Measurements from ENCODE around the gene PPP1R15A. TPM values are rescaled to one million over a fixed set of nuclear protein-coding genes. Genes with fewer than 3 reads are reported as not detected.
"Not testable (repeated sequence)": the region's sequence is repeated elsewhere in the genome, so short reads cannot be mapped to it uniquely, and the experiment has no call there.

PPP1R15A gene
- polyA plus RNA-seq, 3 donors from 2014 or later: 41.7 to 149 (median 48.8) TPM

- peaks cover 8 to 17% (median 13%) of the 10 kb centered on the region in 3 donors for H3K36me3 Mint-ChIP-seq
- H3K27me3 Mint-ChIP-seq (ENCODE audit: low read depth in 3 of 3): peaks cover 12 to 45% (median 32%) of the 10 kb centered on the region in 3 donors
- H3K4me1 Mint-ChIP-seq: peaks cover 21% of the 10 kb centered on the region in 2 donors
- H3K9me3 Mint-ChIP-seq: no peaks in the 10 kb centered on the region
- H3K4me3 Mint-ChIP-seq: no peak overlapping the region
- no peak for DNase-seq
- H3K27ac Mint-ChIP-seq: peak overlapping the region in 1 of 6 donors; percentile 25
Measured at GRCh38 chr19:48879025-48879637, 6.9 kb downstream of the PPP1R15A start.

GRCh38 chr19:48879696-48880095 lies 7.5 kb downstream of the PPP1R15A start:
- not testable (repeated sequence) for H3K27ac Mint-ChIP-seq, DNase-seq, H3K9me3 Mint-ChIP-seq, H3K4me3 Mint-ChIP-seq
- Mint-ChIP-seq H3K27me3 (ENCODE audit: low read depth in 3 of 3) (peaks cover 12 to 39% (median 26%) of the 10 kb centered on the region in 3 donors), H3K36me3 (peaks cover 4 to 13% (median 13%) of the 10 kb centered on the region in 3 donors), H3K4me1 (peaks cover 15% of the 10 kb centered on the region in 2 donors)

DNA sequence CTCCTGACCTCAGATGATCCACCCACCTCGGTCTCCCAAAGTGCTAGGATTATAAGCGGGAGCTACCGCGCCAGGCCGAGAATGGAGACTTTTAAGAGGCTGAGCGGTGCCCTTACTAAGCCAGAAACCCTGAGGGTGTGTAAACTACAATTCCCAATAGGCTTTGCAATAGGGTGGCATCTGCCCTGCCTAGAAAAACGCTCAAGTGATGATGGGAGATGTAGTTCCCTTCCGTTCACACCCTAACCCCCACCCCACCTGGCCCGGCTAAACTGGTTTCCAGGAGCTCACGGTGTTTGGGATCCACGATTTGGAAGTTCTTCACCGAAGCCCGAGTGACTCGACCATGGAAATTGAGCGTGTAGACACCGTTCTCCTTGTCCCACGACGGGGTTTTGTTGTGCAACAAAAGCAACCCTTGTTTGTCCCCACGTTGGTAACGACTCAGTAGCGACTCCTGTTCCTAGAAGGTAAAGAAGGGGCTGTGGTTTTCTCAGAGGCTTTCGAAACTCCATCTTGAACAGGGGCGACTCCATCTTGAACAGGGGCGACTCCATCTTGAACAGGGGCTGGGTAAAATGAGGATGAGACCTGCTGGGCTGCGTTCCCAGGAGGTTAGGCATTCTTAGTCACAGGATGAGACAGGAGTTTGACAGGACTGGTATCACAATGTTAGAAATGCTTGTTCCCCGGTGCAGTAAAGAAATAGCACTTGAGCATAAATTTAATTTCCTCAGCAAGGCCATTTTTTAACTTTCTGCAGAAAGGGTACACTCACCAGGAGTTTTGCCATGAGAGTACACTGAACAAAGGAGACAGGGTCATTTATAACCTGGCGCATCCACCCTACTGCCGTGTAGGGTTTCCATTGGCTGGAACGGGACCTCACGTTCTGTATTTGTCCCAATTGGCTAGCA lies 9.8 kb downstream of the PPP1R15A start:
- no peak for DNase-seq
- no peaks in the 10 kb centered on the region for H3K9me3 Mint-ChIP-seq
- H3K27me3 Mint-ChIP-seq (ENCODE audit: low read depth in 3 of 3): peaks cover 8 to 24% (median 20%) of the 10 kb centered on the region in 3 donors
- H3K4me1 Mint-ChIP-seq: no peaks in the 10 kb centered on the region
- H3K36me3 Mint-ChIP-seq: peaks cover 0 to 6% (median 4%) of the 10 kb centered on the region in 3 donors
- H3K27ac Mint-ChIP-seq: peak overlapping the region in 1 of 6 donors; percentile 12
- no peak overlapping the region for H3K4me3 Mint-ChIP-seq

DNA sequence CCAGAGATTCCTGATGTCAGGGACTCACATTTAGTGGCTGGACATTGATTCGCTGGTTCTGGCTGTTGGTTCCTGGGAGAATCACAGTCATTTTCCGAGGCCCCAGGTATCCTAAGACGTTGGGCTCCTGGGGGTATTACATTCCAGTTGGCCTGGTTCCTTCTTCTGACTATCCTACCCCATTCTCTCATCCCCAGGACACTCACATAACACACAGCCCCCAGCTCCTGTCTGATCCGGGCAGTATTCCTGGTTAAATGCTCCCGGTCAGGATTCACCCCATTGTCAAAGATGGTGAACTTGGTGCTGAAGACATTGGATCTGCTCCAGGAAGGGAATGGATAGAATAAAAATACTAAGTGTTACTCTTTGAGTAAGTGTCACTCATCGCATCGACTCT lies 11.5 kb downstream of the PPP1R15A start:
- Mint-ChIP-seq H3K4me3 (no peak overlapping the region), H3K27me3 (ENCODE audit: low read depth in 3 of 3) (peaks cover 8 to 11% (median 8%) of the 10 kb centered on the region in 3 donors), H3K4me1 (no peaks in the 10 kb centered on the region), H3K36me3 (no peaks in the 10 kb centered on the region), H3K27ac (no peak overlapping the region), H3K9me3 (no peaks in the 10 kb centered on the region)
- no peak for DNase-seq

GRCh38 chr19:48887861-48888612 lies 15.8 kb downstream of the PPP1R15A start:
- no peak overlapping the region for H3K27ac Mint-ChIP-seq
- H3K4me1 Mint-ChIP-seq: no peaks in the 10 kb centered on the region
- DNase-seq: no peak
- H3K36me3 Mint-ChIP-seq: no peaks in the 10 kb centered on the region
- H3K4me3 Mint-ChIP-seq: no peak overlapping the region
- H3K27me3 Mint-ChIP-seq (ENCODE audit: low read depth in 3 of 3): peaks cover 0 to 15% (median 6%) of the 10 kb centered on the region in 3 donors
- no peaks in the 10 kb centered on the region for H3K9me3 Mint-ChIP-seq

DNA sequence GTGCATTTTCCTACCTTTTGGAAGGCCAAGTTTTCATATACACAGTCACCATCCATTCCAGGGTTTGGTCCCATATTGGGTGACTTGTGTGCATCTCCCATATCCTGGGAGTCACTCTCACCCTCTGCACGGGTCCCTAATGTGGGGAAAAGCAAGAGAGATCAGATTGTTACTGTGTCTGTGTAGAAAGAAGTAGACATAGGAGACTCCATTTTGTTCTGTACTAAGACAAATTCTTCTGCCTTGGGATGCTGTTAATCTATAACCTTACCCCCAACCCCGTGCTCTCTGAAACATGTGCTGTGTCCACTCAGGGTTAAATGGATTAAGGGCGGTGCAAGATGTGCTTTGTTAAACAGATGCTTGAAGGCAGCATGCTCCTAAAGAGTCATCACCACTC lies 17.3 kb downstream of the PPP1R15A start:
- DNase-seq, H3K27ac Mint-ChIP-seq, H3K9me3 Mint-ChIP-seq, H3K4me3 Mint-ChIP-seq, H3K4me1 Mint-ChIP-seq, H3K36me3 Mint-ChIP-seq: not testable (repeated sequence)
- peaks cover 4 to 23% (median 6%) of the 10 kb centered on the region in 3 donors for H3K27me3 Mint-ChIP-seq (ENCODE audit: low read depth in 3 of 3)

- Mint-ChIP-seq H3K36me3 (no peaks in the 10 kb centered on the region), H3K4me1 (no peaks in the 10 kb centered on the region), H3K9me3 (no peaks in the 10 kb centered on the region), H3K4me3 (no peak overlapping the region), H3K27me3 (ENCODE audit: low read depth in 3 of 3) (peaks cover 4 to 27% (median 8%) of the 10 kb centered on the region in 3 donors), H3K27ac (no peak overlapping the region)
- DNase-seq: no peak
Measured at GRCh38 chr19:48890551-48890950, 18.3 kb downstream of the PPP1R15A start.

DNA sequence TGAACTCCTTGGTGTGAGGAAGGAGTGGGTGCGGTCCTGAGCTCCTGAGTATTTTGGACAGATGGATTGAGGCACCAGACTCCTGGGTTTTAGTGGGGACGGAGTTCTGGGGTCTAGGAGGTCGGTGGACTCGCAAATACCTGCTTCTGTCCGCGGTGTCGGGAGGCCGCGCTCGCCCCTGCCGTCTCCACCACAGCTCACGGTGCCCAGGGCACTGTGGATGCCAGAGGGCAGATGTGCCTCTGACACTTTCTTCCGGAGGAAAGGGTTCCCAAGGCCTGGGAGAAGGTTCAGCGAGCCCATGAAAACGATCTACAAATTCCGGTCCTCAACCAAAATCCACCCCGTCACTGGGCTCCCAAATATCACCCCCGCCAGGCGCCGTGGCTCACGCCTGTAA lies 23.0 kb downstream of the PPP1R15A start:
- Mint-ChIP-seq H3K27me3 (ENCODE audit: low read depth in 3 of 3) (peaks cover 5 to 34% (median 8%) of the 10 kb centered on the region in 3 donors), H3K4me1 (peaks cover 8 to 9% of the 10 kb centered on the region in 2 donors), H3K27ac (no peak overlapping the region), H3K36me3 (no peaks in the 10 kb centered on the region), H3K9me3 (no peaks in the 10 kb centered on the region), H3K4me3 (no peak overlapping the region)
- no peak for DNase-seq

GRCh38 chr19:48896191-48896720 lies 24.0 kb downstream of the PPP1R15A start:
- Mint-ChIP-seq H3K4me3 (peak overlapping the region in 1 of 5 donors; percentile 12), H3K27me3 (ENCODE audit: low read depth in 3 of 3) (peaks cover 5 to 30% (median 6%) of the 10 kb centered on the region in 3 donors)

GRCh38 chr19:48897181-48897580 lies 25.0 kb downstream of the PPP1R15A start:
- peaks cover 24 to 27% of the 10 kb centered on the region in 2 donors for H3K4me1 Mint-ChIP-seq
- H3K27ac Mint-ChIP-seq: no peak overlapping the region
- DNase-seq: no peak
- H3K36me3 Mint-ChIP-seq: peaks cover 0 to 4% (median 3%) of the 10 kb centered on the region in 3 donors
- H3K9me3 Mint-ChIP-seq: no peaks in the 10 kb centered on the region
- peaks cover 4 to 26% (median 5%) of the 10 kb centered on the region in 3 donors for H3K27me3 Mint-ChIP-seq (ENCODE audit: low read depth in 3 of 3)
- no peak overlapping the region for H3K4me3 Mint-ChIP-seq

More at GRCh38 chr19:48896191-48896720, 24.0 kb downstream of the PPP1R15A start:
- peak in 1 of 3 donors; percentile 27 for DNase-seq
- H3K9me3 Mint-ChIP-seq: no peaks in the 10 kb centered on the region
- H3K27ac Mint-ChIP-seq: no peak overlapping the region
- H3K4me1 Mint-ChIP-seq: peaks cover 18 to 19% of the 10 kb centered on the region in 2 donors
- H3K36me3 Mint-ChIP-seq: peaks cover 0 to 4% (median 0%) of the 10 kb centered on the region in 3 donors

- H3K27me3 Mint-ChIP-seq (ENCODE audit: low read depth in 3 of 3): peaks cover 2 to 11% (median 5%) of the 10 kb centered on the region in 3 donors
- H3K36me3 Mint-ChIP-seq, H3K9me3 Mint-ChIP-seq, DNase-seq: not testable (repeated sequence)
- H3K4me3 Mint-ChIP-seq: peak overlapping the region; percentile 70 to 98 (median 91)
- peak overlapping the region in 5 of 6 donors; percentile 62 to 99 (median 96) for H3K27ac Mint-ChIP-seq
- peaks cover 27 to 34% of the 10 kb centered on the region in 2 donors for H3K4me1 Mint-ChIP-seq
Measured at GRCh38 chr19:48899386-48899749, 27.1 kb downstream of the PPP1R15A start.

DNA sequence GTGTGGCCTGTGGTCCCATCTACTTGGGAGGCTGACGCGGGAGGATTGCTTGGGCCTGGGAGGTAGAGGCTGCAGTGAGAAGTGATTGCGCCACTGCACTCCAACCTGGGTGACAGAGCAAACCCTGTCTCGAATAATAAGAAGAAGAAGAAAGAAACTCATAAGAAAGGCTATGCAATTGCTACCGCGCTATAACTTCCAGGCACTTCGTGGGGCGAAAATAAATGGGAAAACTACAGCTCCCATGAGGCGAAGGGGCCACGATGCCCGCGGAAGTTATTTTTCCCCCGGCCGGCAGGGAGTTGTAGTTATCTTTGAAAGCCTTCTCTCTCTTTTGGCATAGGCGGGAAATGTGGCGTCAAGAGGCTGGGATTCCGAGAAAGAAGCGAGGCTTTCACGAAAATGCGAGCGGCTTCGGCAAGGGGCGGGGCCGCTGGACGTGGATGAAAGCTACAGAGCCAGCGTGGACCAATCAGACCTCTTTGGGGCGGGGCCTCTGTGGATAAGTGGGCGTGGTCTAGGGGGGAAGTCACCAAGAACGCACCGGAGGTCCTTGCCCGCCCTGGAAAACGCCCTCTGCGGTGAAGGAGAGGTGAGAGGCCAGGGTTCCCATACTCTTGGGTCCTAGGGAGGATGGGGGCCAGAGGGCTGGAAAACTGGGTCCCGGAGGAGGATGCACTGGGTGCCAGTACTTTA lies 27.7 kb downstream of the PPP1R15A start, which contains the start of gene NUCB1:
Gene NUCB1, plus strand, starts transcription at position 532 of the 696 bp plus-strand sequence. CDS start 485 bp downstream, outside the sequence.
- peak within 1 kb of the TSS; percentile 90 to 98 (median 91) for H3K4me3 Mint-ChIP-seq
- H3K27me3 Mint-ChIP-seq (ENCODE audit: low read depth in 3 of 3): peaks cover 2 to 11% (median 4%) of the 10 kb centered on the region in 3 donors
- H3K36me3 Mint-ChIP-seq: peaks cover 3 to 10% (median 4%) of the 10 kb centered on the region in 3 donors
- peaks cover 27 to 34% of the 10 kb centered on the region in 2 donors for H3K4me1 Mint-ChIP-seq
- H3K27ac Mint-ChIP-seq: peak within 1 kb of the TSS; percentile 87 to 99 (median 96)
- DNase-seq: peak; percentile 95 to 97 (median 96)
- no peaks in the 10 kb centered on the region for H3K9me3 Mint-ChIP-seq

Data from immature natural killer cell (primary cell).